Spleen (tissue), 7 donors: ENCODE measurements around the gene TMEM94.

Source experiments
- CTCF ChIP-seq, 11 experiments: fragments of 200-600 bp in 7 of 11; fragments of 450-650 bp in 4 of 11; sonication (generic) in 4 of 11; IDR thresholded peaks in 8 of 11; conservative IDR thresholded peaks in 3 of 11; 1 replicate in 7 of 11; 2 replicates in 4 of 11; pipeline versions ENCODE4 v1.4.0 to v1.8.0; 2016 to 2021; ENCODE audit warnings: antibody characterized with exemption in 11 of 11, inconsistent platforms in 4 of 11, mild to moderate bottlenecking in 1 of 11
- POLR2A ChIP-seq, 3 donors: fragments of 450-650 bp; IDR thresholded peaks; one replicate each; pipeline ENCODE4 v1.5.1; 2017; ENCODE audit warnings: antibody characterized with exemption in 3 of 3, mild to moderate bottlenecking in 1 of 3
- donor health status: DM: no; HTN: no; CAD: no; lungs with moderate emphysema.
- donor health status: DM: no; HTN: no; CAD: no.
- donor health status: DM: no; HTN: no; CAD: no.

DNA sequence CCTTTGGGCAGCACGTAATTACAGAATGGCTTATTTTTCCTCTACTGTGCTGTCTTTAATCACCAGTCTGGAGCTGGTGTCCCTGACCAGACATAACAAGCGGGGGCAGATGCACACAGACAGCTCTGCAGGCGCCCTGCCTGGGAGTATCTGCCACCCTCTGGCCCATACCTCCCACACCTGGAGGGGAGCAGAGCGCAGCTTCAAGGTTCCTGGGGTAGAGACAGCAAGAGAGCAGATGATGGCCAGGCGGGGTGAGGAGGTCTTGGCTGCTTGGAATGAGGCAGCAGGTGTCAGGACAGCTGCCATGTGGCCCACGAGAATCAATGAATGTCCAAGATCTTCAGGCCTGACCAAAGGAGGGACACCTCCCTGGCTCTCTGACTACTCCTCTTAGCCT, 23.8 kb downstream of the TMEM94 start:
- TF ChIP-seq CTCF (IDR thresholded peaks at IDR 0.05 in 8 of 11, conservative IDR thresholded peaks at IDR 0.05 in 3 of 11): no peak
- no peak for TF ChIP-seq POLR2A (IDR thresholded peaks at IDR 0.05)
